Measurements from ENCODE around the gene LRP1B.

DNA sequence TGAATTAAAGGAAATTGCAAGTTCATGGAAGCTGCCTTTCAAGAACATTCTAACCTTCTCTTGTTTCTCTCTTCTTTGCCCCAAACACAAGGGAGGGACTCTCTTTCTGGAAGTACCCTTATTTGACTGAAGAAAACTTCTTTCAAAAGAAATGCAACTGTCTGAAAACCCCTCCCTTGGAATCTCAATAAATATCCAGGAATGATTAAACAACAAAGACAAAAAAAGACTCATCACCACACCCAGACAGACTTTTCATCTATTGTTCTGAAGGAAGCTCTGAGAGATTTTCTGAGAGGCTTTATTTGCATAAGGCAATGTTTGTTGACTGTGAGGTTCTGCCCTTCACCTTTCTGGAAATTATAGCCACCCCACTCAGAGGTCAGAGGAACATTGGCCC, 1260.9 kb downstream of the LRP1B start:
- TF ChIP-seq, protein P1, sequence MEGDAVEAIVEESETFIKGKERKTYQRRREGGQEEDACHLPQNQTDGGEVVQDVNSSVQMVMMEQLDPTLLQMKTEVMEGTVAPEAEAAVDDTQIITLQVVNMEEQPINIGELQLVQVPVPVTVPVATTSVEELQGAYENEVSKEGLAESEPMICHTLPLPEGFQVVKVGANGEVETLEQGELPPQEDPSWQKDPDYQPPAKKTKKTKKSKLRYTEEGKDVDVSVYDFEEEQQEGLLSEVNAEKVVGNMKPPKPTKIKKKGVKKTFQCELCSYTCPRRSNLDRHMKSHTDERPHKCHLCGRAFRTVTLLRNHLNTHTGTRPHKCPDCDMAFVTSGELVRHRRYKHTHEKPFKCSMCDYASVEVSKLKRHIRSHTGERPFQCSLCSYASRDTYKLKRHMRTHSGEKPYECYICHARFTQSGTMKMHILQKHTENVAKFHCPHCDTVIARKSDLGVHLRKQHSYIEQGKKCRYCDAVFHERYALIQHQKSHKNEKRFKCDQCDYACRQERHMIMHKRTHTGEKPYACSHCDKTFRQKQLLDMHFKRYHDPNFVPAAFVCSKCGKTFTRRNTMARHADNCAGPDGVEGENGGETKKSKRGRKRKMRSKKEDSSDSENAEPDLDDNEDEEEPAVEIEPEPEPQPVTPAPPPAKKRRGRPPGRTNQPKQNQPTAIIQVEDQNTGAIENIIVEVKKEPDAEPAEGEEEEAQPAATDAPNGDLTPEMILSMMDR (IDR thresholded peaks at IDR 0.05; ENCODE audit: low read depth, low read length, poor library complexity, severe bottlenecking) = no peak
- TF ChIP-seq EZH2phosphoT487 (IDR thresholded peaks at IDR 0.05; ENCODE audit: borderline replicate concordance, low read length) = no peak
